Urinary bladder (tissue), 4 donors: ENCODE measurements around the gene MOSPD3. TPM values are rescaled to one million over a fixed set of nuclear protein-coding genes. Genes with fewer than 3 reads are reported as not detected.
"Not testable (repeated sequence)": the region's sequence is repeated elsewhere in the genome, so short reads cannot be mapped to it uniquely, and the experiment has no call there.

ENCODE experiments used
- DNase-seq: peaks from one replicate; pipeline ENCODE4 v3.0.0-alpha.2; 2015; ENCODE audit errors: extremely low spot score
- H3K27ac ChIP-seq: one replicate; pipeline ENCODE4 v1.5.1; 2013; ENCODE audit warnings: low read depth, mild to moderate bottlenecking, moderate library complexity
- H3K36me3 ChIP-seq: one replicate; pipeline ENCODE4 v1.6.1; 2013; ENCODE audit warnings: mild to moderate bottlenecking, moderate library complexity; ENCODE audit not compliant: insufficient read depth
- H3K4me1 ChIP-seq: one replicate; pipeline ENCODE4 v1.6.1; 2013; ENCODE audit warnings: mild to moderate bottlenecking, moderate library complexity; ENCODE audit not compliant: insufficient read depth
- H3K4me3 ChIP-seq: one replicate; pipeline ENCODE4 v1.5.1; 2013; ENCODE audit warnings: low read depth, low read length
- WGBS: extraction: QIAGEN DNeasy Blood & Tissue Kit; methylation state at CpG from one replicate; pipeline ENCODE4 v1.1.7; 2013; 5-methylcytosine and 5-hydroxymethylcytosine counted together
- polyA plus RNA-seq: library from polyadenylated mRNA; stranded (reverse); fragments of 200-250 nt; gene quantifications from one replicate; pipeline ENCODE4 v1.2.3, GENCODE V29; 2013
- total RNA-seq: library from RNA; depleted of rRNA; stranded (reverse); fragments of >200 nt; gene quantifications from one replicate; pipeline ENCODE4 v1.2.3, GENCODE V29; 2014
- donor health status: healthy with polysubstance abuse.
- donor health status: healthy.

The MOSPD3 gene
- total RNA-seq (5.3 TPM), polyA plus RNA-seq (30.4 TPM)

GRCh38 chr7:100611983-100612729 is at the start of gene MOSPD3:
TSS of gene MOSPD3 (plus strand) at chr7:100612540. CDS start at chr7:100612792, 252 bp downstream.
- Histone ChIP-seq H3K4me1 (no peaks in the 10 kb centered on the region), H3K4me3 (peak within 1 kb of the TSS; percentile 73), H3K36me3 (no peaks in the 10 kb centered on the region), H3K27ac (peak within 1 kb of the TSS; percentile 91)
- DNase-seq: peak; percentile 99
- under 1% methylated on average over 61 of the region's 61 CpGs for WGBS

- WGBS: 92% methylated on average over 8 of the region's 8 CpGs
- Histone ChIP-seq H3K4me1 (no peaks in the 10 kb centered on the region), H3K4me3 (no peak overlapping the region), H3K27ac (no peak overlapping the region), H3K36me3 (no peaks in the 10 kb centered on the region)
- DNase-seq: no peak
Measured at GRCh38 chr7:100563100-100563564, 49.2 kb upstream of the MOSPD3 start.

- H3K4me1 ChIP-seq: no peaks in the 10 kb centered on the region
- H3K36me3 ChIP-seq: no peaks in the 10 kb centered on the region
- no peak for DNase-seq
- WGBS: 40% methylated on average over 12 of the region's 12 CpGs
- H3K4me3 ChIP-seq: no peak overlapping the region
- H3K27ac ChIP-seq: no peak overlapping the region
Measured at GRCh38 chr7:100563809-100564400, 48.4 kb upstream of the MOSPD3 start.

GRCh38 chr7:100564405-100564804 is 47.9 kb upstream of the MOSPD3 start:
- DNase-seq, H3K27ac ChIP-seq, H3K4me1 ChIP-seq, H3K4me3 ChIP-seq, H3K36me3 ChIP-seq: not testable (repeated sequence)
- 93% methylated on average over 6 of the region's 6 CpGs for WGBS

GRCh38 chr7:100565133-100565571 is 47.2 kb upstream of the MOSPD3 start:
- H3K36me3 ChIP-seq: no peaks in the 10 kb centered on the region
- no peak overlapping the region for H3K4me3 ChIP-seq
- H3K4me1 ChIP-seq: no peaks in the 10 kb centered on the region
- no peak overlapping the region for H3K27ac ChIP-seq
- no peak for DNase-seq
- 94% methylated on average over 11 of the region's 11 CpGs for WGBS

- DNase-seq: no peak
- H3K27ac ChIP-seq: no peak overlapping the region
Measured at GRCh38 chr7:100566018-100566531, 46.3 kb upstream of the MOSPD3 start.

GRCh38 chr7:100567031-100567730 is 45.2 kb upstream of the MOSPD3 start:
- Histone ChIP-seq H3K4me3 (no peak overlapping the region), H3K36me3 (no peaks in the 10 kb centered on the region), H3K4me1 (no peaks in the 10 kb centered on the region), H3K27ac (no peak overlapping the region)
- WGBS: 64% methylated on average over 12 of the region's 12 CpGs
- no peak for DNase-seq

More at GRCh38 chr7:100566018-100566531, 46.3 kb upstream of the MOSPD3 start:
- H3K4me3 ChIP-seq: no peak overlapping the region
- H3K36me3 ChIP-seq: no peaks in the 10 kb centered on the region
- no peaks in the 10 kb centered on the region for H3K4me1 ChIP-seq
- WGBS: 90% methylated on average over 6 of the region's 6 CpGs

- WGBS: 53% methylated on average over 3 of the region's 3 CpGs
- DNase-seq: no peak
- Histone ChIP-seq H3K36me3 (no peaks in the 10 kb centered on the region), H3K4me3 (no peak overlapping the region), H3K4me1 (no peaks in the 10 kb centered on the region), H3K27ac (no peak overlapping the region)
Measured at GRCh38 chr7:100567751-100568175, 44.6 kb upstream of the MOSPD3 start.

- Histone ChIP-seq H3K4me3 (no peak overlapping the region), H3K27ac (no peak overlapping the region), H3K4me1 (no peaks in the 10 kb centered on the region), H3K36me3 (no peaks in the 10 kb centered on the region)
- DNase-seq: no peak
- WGBS: 75% methylated on average over 11 of the region's 11 CpGs
Measured at GRCh38 chr7:100568176-100568895, 44.0 kb upstream of the MOSPD3 start.

GRCh38 chr7:100568896-100569844 is 43.2 kb upstream of the MOSPD3 start:
- no peaks in the 10 kb centered on the region for H3K36me3 ChIP-seq
- peak overlapping the region; percentile 15 for H3K4me3 ChIP-seq
- H3K27ac ChIP-seq: no peak overlapping the region
- no peak for DNase-seq
- WGBS: 22% methylated on average over 36 of the region's 36 CpGs
- no peaks in the 10 kb centered on the region for H3K4me1 ChIP-seq

GRCh38 chr7:100570954-100571828 is 41.1 kb upstream of the MOSPD3 start:
- Histone ChIP-seq H3K27ac (no peak overlapping the region), H3K4me3 (no peak overlapping the region), H3K4me1 (no peaks in the 10 kb centered on the region), H3K36me3 (peaks cover 7% of the 10 kb centered on the region)
- no peak for DNase-seq
- WGBS: 70% methylated on average over 26 of the region's 26 CpGs

- Histone ChIP-seq H3K27ac (no peak overlapping the region), H3K36me3 (peaks cover 10% of the 10 kb centered on the region), H3K4me1 (no peaks in the 10 kb centered on the region), H3K4me3 (no peak overlapping the region)
- DNase-seq: no peak
- WGBS: 98% methylated on average over 2 of the region's 2 CpGs
Measured at GRCh38 chr7:100571829-100572116, 40.6 kb upstream of the MOSPD3 start.
